RWPE1 (cell line): Measurements from ENCODE around the gene SLCO4A1.

Experiments
- CTCF ChIA-PET: fragments of 350-600 bp; sonication (Branson Sonifier 250); formaldehyde crosslinking; extraction: SDS; loops from one replicate; lab custom pipeline; 2021; lab: Yijun Ruan, JAX
- POLR2A ChIA-PET: fragments of 400-600 bp; formaldehyde crosslinking; extraction: SDS; loops from one replicate; lab custom pipeline; 2020; ENCODE audit warnings: antibody characterized with exemption; ENCODE audit not compliant: low non-redundant PET; lab: Yijun Ruan, JAX
- DNase-seq: peaks from one replicate; pipeline ENCODE4 v3.0.0; 2012; ENCODE audit warnings: low spot score
- H3K27ac ChIP-seq: fragments of 450-650 bp; 2 replicates; pipeline ENCODE4 v1.5.1; 2017
- TF ChIP-seq, protein P1 (sequence below): fragments of 450-650 bp; conservative IDR thresholded peaks from 2 replicates; pipeline ENCODE4 v1.5.1; 2017; ENCODE audit warnings: low read depth, mild to moderate bottlenecking

The SLCO4A1 gene

DNA sequence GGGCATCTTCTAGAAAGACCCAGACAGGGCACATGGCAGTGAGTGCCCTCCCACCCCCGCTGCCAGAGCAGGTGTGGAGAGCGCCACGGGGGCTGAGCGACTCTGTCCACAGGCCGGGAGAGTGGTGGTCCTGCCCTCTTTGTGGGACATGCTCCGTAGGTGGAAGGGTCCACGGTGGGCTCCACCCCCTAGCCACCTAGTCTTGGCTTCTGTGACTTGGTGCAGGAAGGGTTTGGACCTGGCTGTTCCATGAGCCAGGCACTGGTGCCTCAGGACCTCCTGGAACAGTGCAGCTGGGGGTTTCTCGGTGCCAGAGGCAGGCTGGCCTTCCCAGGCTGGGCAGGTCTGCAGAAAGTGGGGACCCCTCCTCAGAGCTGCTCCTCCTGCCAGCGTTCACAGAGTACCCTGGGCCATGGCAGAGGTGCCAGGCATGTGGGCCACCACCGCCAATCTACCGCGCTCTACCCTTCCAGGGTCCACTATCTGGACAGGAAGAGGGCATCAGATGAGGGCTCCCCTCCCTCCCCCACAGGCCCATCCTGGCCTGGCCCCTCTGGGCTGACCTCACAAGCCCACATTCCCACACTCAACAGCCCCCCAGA lies 23.0 kb downstream of the SLCO4A1 start:
- H3K27ac ChIP-seq, result peak overlapping the region; percentile 84; the same call in 1 of the 2 replicates
- DNase-seq, result no peak
- CTCF ChIA-PET, result interaction anchor here (0.6 to 6.7 kb wide), 3 partner anchors 108 to 165 kb away, joined by 3 to 70 read pairs (median 5); no protein-coding TSS in a partner anchor

DNA sequence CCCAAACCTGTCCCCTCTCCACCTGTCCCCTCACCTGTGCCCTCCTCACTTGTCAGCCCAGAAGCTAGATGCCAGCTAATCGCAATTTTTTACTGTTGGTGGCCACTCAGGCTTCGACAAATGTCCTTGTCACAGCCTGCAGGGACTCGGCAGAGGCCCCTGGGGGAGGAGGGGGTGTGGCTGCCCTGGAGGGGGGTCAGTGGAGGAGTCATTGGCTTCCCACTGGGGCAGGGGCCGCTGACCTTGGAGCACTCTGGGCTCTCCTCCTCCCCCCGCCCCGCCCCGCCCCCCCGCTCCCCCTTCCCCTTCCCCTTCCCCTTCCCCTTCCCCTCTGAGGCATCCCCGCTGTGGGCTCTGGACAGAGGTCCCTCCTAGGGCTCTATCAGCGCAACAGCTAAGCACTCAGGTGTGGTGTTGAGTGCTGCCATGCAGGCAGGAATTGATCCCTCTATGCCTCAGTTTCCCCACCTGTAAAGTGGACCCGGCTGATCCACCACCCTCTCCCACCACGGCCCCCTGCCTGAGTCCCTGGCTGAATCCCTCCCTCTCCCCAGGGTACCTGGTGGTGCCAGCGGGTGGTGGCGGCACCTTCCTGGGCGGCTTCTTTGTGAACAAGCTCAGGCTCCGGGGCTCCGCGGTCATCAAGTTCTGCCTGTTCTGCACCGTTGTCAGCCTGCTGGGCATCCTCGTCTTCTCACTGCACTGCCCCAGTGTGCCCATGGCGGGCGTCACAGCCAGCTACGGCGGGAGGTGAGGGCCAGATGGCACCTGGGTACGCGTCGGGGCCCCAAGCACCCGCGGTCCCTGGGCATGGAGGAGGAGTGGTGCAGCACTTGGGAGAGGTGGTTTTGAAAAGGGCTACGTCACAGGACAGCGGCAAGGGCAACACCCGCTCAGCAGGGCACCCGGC lies 23.8 kb downstream of the SLCO4A1 start:
- TF ChIP-seq, protein P1, sequence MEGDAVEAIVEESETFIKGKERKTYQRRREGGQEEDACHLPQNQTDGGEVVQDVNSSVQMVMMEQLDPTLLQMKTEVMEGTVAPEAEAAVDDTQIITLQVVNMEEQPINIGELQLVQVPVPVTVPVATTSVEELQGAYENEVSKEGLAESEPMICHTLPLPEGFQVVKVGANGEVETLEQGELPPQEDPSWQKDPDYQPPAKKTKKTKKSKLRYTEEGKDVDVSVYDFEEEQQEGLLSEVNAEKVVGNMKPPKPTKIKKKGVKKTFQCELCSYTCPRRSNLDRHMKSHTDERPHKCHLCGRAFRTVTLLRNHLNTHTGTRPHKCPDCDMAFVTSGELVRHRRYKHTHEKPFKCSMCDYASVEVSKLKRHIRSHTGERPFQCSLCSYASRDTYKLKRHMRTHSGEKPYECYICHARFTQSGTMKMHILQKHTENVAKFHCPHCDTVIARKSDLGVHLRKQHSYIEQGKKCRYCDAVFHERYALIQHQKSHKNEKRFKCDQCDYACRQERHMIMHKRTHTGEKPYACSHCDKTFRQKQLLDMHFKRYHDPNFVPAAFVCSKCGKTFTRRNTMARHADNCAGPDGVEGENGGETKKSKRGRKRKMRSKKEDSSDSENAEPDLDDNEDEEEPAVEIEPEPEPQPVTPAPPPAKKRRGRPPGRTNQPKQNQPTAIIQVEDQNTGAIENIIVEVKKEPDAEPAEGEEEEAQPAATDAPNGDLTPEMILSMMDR, result no peak
- no peak for DNase-seq
- ChIA-PET POLR2A (no interaction called here), CTCF (interaction anchor here (0.6 to 6.7 kb wide), 6 partner anchors 9 to 166 kb away, joined by 3 to 70 read pairs (median 4); no protein-coding TSS in a partner anchor)
- peak overlapping the region; percentile 26 for H3K27ac ChIP-seq

More for the DNA sequence above, 23.0 kb downstream of the SLCO4A1 start:
- POLR2A ChIA-PET, result no interaction called here
- TF ChIP-seq, protein P1, result no peak

DNA sequence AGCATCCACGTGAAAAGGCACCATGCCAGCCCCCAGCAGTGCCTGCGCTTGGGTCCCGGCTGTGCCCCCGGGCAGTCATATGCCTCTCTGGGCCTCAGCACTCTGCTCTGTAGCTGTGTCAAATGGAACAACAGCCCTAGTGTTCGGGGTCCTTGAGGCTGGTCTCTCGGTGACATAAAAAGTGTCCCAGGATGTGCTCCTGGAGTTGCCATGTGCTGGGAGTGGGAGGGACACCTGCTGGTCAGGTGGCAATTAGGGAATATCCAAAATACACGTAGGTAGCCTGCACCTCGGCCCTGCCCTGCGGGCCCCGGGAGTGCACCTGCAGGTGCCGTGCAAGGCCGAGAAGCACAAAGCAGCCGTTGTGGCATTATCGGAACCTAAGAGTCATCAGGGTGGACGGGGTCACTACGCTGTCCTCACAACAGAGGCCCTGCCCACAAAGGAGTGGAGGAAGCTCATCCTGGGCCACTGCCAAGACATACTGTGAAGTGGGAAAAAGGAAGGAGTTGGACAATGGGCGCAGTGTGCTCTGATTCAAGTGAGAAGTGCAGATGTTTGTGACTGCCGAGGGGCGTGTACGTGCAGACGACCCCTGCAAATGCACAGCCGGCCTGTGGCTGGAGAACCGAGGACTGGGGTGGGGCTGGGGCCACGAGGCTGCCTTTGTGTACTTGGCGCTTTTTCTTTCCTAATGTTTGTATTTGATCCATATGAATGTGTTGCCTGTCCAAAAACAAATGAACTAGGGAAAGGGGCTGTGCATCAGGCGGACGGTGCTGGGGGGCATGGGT lies 24.6 kb downstream of the SLCO4A1 start:
- CTCF ChIA-PET, result interaction anchor here (0.7 to 6.7 kb wide), 8 partner anchors 8 to 167 kb away, joined by 3 to 70 read pairs (median 4); no protein-coding TSS in a partner anchor
- DNase-seq, result peak; percentile 49
- H3K27ac ChIP-seq, result peak overlapping the region; percentile 26
- POLR2A ChIA-PET, result no interaction called here
- TF ChIP-seq, protein P1, result no peak; the same call in 1 of the 2 replicates

DNA sequence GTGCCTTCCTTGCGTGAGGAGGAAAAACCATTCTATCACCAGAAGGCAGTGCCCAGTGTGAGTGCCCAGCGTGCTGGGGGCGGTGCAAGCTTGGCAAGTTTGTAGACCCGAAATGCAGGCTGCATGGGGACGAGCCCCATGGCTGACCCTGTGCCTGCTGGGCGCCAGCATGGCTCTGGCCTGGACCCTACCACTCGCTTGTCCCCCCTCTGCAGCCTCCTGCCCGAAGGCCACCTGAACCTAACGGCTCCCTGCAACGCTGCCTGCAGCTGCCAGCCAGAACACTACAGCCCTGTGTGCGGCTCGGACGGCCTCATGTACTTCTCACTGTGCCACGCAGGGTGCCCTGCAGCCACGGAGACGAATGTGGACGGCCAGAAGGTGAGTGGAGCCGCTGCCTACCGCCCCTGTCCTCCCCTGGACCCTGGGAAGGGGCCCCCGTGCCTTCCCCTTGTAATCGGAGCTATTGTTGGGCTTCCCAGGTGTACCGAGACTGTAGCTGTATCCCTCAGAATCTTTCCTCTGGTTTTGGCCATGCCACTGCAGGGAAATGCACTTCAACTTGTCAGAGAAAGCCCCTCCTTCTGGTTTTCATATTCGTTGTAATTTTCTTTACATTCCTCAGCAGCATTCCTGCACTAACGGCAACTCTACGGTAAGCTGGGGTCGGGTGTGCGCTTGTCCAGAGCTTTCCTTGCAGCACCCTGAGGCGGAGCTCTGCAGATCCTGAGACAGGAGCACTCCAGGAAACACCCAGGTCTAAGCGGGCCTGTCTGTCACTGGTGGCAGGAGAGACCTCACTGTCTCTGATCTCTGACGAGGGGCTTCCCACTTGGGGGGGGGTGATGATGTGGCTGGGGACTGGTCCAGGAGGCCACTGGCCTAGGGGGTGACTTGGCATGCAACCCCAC lies 25.5 kb downstream of the SLCO4A1 start:
- no peak for DNase-seq
- TF ChIP-seq, protein P1, result no peak
- peak overlapping the region; percentile 26 for H3K27ac ChIP-seq
- POLR2A ChIA-PET, result interaction anchor here (0.6 kb wide), 1 partner anchor 240 kb away, joined by 3 read pairs; the partner anchor contains the start of gene RBBP8NL
- CTCF ChIA-PET, result interaction anchor here (0.7 to 6.7 kb wide), 9 partner anchors 10 to 367 kb away, joined by 3 to 70 read pairs (median 4); no protein-coding TSS in a partner anchor

DNA sequence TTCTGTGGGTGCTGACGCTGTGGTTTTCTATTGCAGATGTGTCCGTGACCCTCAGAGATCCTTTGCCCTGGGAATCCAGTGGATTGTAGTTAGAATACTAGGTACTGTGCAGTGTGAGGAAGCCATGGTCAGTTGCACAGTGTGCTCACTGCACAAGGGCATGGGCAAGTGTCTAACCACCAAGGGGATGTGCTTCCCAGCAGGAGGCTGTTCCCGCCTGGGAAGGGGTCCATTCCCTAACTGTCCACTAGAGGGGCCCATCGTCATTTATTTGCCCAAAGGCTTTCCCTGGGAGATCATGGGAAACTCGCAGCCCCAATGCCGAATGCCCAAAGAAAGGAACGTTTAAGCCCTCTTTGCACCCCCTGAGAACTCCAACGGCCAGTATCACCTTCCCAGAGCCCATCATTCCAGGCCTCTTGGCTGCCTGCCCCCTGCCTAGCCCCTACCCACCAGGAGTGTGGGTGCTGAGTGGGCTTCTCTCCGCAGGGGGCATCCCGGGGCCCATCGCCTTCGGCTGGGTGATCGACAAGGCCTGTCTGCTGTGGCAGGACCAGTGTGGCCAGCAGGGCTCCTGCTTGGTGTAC lies 26.2 kb downstream of the SLCO4A1 start:
- ChIA-PET CTCF (interaction anchor here (0.7 to 6.7 kb wide), 7 partner anchors 18 to 367 kb away, joined by 3 to 70 read pairs (median 4); no protein-coding TSS in a partner anchor), POLR2A (no interaction called here)
- TF ChIP-seq, protein P1, result peak; percentile 97
- DNase-seq, result peak; percentile 96
- H3K27ac ChIP-seq, result peak overlapping the region; percentile 26
